Measurements from ENCODE around the gene PPHLN1. TPM values are rescaled to one million over a fixed set of nuclear protein-coding genes. Genes with fewer than 3 reads are reported as not detected.

The PPHLN1 gene
- total RNA-seq, 1 donor from 2014 or later, result 74.9 TPM

- Mint-ChIP-seq H3K36me3 (peaks cover 9% of the 10 kb centered on the region), H3K27ac (peak overlapping the region; percentile 65), H3K9me3 (peaks cover 6% of the 10 kb centered on the region), H3K27me3 (ENCODE audit: low read depth) (no peaks in the 10 kb centered on the region), H3K4me3 (no peak overlapping the region), H3K4me1 (peaks cover 47% of the 10 kb centered on the region)
- no peak for DNase-seq (ENCODE audit: low spot score in 2 of 2, unreplicated experiment in 2 of 2)
- TF ChIP-seq, protein P1, sequence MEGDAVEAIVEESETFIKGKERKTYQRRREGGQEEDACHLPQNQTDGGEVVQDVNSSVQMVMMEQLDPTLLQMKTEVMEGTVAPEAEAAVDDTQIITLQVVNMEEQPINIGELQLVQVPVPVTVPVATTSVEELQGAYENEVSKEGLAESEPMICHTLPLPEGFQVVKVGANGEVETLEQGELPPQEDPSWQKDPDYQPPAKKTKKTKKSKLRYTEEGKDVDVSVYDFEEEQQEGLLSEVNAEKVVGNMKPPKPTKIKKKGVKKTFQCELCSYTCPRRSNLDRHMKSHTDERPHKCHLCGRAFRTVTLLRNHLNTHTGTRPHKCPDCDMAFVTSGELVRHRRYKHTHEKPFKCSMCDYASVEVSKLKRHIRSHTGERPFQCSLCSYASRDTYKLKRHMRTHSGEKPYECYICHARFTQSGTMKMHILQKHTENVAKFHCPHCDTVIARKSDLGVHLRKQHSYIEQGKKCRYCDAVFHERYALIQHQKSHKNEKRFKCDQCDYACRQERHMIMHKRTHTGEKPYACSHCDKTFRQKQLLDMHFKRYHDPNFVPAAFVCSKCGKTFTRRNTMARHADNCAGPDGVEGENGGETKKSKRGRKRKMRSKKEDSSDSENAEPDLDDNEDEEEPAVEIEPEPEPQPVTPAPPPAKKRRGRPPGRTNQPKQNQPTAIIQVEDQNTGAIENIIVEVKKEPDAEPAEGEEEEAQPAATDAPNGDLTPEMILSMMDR (IDR thresholded peaks at IDR 0.05; ENCODE audit: unreplicated experiment), result no peak
These were observed 96.1 kb downstream of the PPHLN1 start for GRCh38 chr12:42421844-42422779.

DNA sequence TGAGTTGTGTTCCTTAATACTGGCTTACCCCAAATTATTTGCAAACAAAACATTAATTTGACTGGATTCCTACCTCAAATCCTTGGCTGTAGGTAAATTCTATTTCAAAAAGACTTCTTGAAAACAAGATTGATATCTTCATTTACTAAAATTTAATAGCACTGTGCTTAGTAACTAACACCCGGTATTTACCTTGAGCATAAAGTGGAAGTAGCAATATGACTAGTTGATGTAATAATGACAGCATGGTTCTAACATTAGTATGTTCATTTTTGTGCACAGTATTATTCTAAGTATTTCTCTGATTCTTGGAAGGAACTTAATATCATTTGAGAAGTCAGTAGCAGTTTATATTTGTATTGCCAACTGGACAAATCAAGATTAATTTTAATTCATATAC lies 96.8 kb downstream of the PPHLN1 start:
- DNase-seq (ENCODE audit: low spot score in 2 of 2, unreplicated experiment in 2 of 2), result no peak
- no peak overlapping the region for H3K4me3 Mint-ChIP-seq
- peaks cover 41% of the 10 kb centered on the region for H3K4me1 Mint-ChIP-seq
- TF ChIP-seq, protein P1 (IDR thresholded peaks at IDR 0.05; ENCODE audit: unreplicated experiment), result no peak
- peak overlapping the region; percentile 25 for H3K27ac Mint-ChIP-seq
- H3K9me3 Mint-ChIP-seq, result peaks cover 11% of the 10 kb centered on the region
- no peaks in the 10 kb centered on the region for H3K27me3 Mint-ChIP-seq (ENCODE audit: low read depth)
- H3K36me3 Mint-ChIP-seq, result peaks cover 16% of the 10 kb centered on the region

GRCh38 chr12:42426746-42427145 lies 100.8 kb downstream of the PPHLN1 start:
- Mint-ChIP-seq H3K27me3 (ENCODE audit: low read depth) (no peaks in the 10 kb centered on the region), H3K27ac (peak overlapping the region; percentile 27), H3K4me3 (no peak overlapping the region), H3K4me1 (peaks cover 31% of the 10 kb centered on the region), H3K36me3 (peaks cover 28% of the 10 kb centered on the region), H3K9me3 (peaks cover 12% of the 10 kb centered on the region)
- TF ChIP-seq, protein P1 (IDR thresholded peaks at IDR 0.05; ENCODE audit: unreplicated experiment), result no peak
- DNase-seq (ENCODE audit: low spot score in 2 of 2, unreplicated experiment in 2 of 2), result no peak

DNA sequence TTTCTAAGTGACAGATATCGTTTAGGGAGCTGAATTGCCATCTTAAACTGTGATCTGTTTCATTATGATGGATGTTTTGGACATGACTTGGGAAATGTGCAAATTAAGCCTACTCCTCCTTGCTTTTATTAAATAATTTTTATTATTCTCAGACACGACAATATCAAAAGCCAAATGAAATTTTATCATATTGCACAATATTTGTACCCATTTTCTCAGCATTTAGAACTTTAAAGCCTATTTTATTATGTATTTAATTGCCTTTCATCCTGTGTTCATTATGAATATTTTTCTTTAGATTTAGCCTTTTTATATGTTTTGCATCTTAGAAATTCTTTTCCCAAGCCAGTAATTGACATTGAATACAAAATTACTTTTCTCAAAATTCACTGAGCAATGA lies 102.9 kb downstream of the PPHLN1 start:
- peaks cover 42% of the 10 kb centered on the region for H3K36me3 Mint-ChIP-seq
- TF ChIP-seq, protein P1 (IDR thresholded peaks at IDR 0.05; ENCODE audit: unreplicated experiment), result no peak
- no peak for DNase-seq (ENCODE audit: low spot score in 2 of 2, unreplicated experiment in 2 of 2)
- H3K9me3 Mint-ChIP-seq, result peaks cover 12% of the 10 kb centered on the region
- H3K27me3 Mint-ChIP-seq (ENCODE audit: low read depth), result no peaks in the 10 kb centered on the region
- H3K4me1 Mint-ChIP-seq, result peaks cover 18% of the 10 kb centered on the region
- no peak overlapping the region for H3K4me3 Mint-ChIP-seq
- H3K27ac Mint-ChIP-seq, result no peak overlapping the region

DNA sequence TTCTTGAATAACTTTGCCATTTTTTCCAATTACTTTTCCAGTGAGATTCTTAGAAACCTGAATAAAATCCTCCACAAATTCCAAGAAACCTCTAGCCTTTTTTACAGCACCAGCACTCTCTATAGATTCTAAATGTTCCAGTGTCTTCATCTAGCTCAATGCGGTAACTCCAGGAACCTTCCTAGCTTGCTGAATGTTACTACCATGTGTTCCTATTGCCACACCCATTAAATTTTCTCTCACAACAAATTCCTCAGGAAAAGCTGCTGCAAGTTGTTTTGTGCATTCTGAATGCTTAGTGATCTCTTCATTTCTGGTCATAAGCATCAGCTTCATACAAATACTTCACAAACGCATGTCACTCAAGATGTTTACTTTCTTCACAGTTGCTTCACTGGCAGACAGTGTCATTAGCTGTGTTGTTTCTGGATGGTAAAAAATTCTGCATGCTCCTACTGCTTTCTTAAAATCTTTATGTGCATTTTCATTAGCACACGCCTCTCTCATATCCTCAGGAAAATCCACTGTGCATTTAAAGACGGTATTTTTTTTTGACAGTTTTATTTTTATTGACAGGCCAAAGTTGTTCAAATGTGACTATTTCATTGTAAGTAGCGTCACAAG lies 106.7 kb downstream of the PPHLN1 start:
- peaks cover 28% of the 10 kb centered on the region for H3K36me3 Mint-ChIP-seq
- H3K27ac Mint-ChIP-seq, result no peak overlapping the region
- no peak for DNase-seq (ENCODE audit: low spot score in 2 of 2, unreplicated experiment in 2 of 2)
- H3K4me3 Mint-ChIP-seq, result no peak overlapping the region
- H3K4me1 Mint-ChIP-seq, result peaks cover 4% of the 10 kb centered on the region
- H3K27me3 Mint-ChIP-seq (ENCODE audit: low read depth), result no peaks in the 10 kb centered on the region
- TF ChIP-seq, protein P1 (IDR thresholded peaks at IDR 0.05; ENCODE audit: unreplicated experiment), result no peak
- peaks cover 3% of the 10 kb centered on the region for H3K9me3 Mint-ChIP-seq
